HG02973 (cell line): ENCODE results near the gene ZNRF4.

Experiments
- ATAC-seq: cut with Tn5 transposase; IDR thresholded peaks from one replicate; pipeline ENCODE4 v1.9.1; 2021; ENCODE audit warnings: moderate library complexity; ENCODE audit not compliant: unreplicated experiment

Gene ZNRF4

GRCh38 chr19:5439452-5439851, 15.8 kb upstream of the ZNRF4 start:
- ATAC-seq = no peak

- no peak for ATAC-seq
These were observed 14.9 kb upstream of the ZNRF4 start for GRCh38 chr19:5440299-5440698.

GRCh38 chr19:5443723-5444122, 11.5 kb upstream of the ZNRF4 start:
- no peak for ATAC-seq

- ATAC-seq = no peak
These were observed 10.8 kb upstream of the ZNRF4 start for GRCh38 chr19:5444431-5444830.

GRCh38 chr19:5445071-5445470, 10.1 kb upstream of the ZNRF4 start:
- ATAC-seq = no peak

- no peak for ATAC-seq
These were observed 9.6 kb upstream of the ZNRF4 start for GRCh38 chr19:5445561-5446055.

- ATAC-seq = no peak
These were observed 7.4 kb upstream of the ZNRF4 start for GRCh38 chr19:5447700-5448311.

- no peak for ATAC-seq
These were observed 6.8 kb upstream of the ZNRF4 start for GRCh38 chr19:5448374-5448773.

- no peak for ATAC-seq
These were observed 4.6 kb upstream of the ZNRF4 start for GRCh38 chr19:5450482-5451126.

- no peak for ATAC-seq
These were observed 3.7 kb upstream of the ZNRF4 start for GRCh38 chr19:5451494-5451893.

GRCh38 chr19:5452594-5453565, 2.3 kb upstream of the ZNRF4 start:
- ATAC-seq = no peak

GRCh38 chr19:5454743-5455142, 474 bp upstream of the ZNRF4 start:
- no peak for ATAC-seq

GRCh38 chr19:5456130-5456840, 1.1 kb downstream of the ZNRF4 start:
- no peak for ATAC-seq

- ATAC-seq = no peak
These were observed 1.6 kb downstream of the ZNRF4 start for GRCh38 chr19:5456841-5457200.

- ATAC-seq = no peak
These were observed 2.5 kb downstream of the ZNRF4 start for GRCh38 chr19:5457709-5458108.

GRCh38 chr19:5458420-5458819, 3.2 kb downstream of the ZNRF4 start:
- ATAC-seq = no peak

GRCh38 chr19:5459360-5459759, 4.1 kb downstream of the ZNRF4 start:
- no peak for ATAC-seq

GRCh38 chr19:5460748-5461147, 5.5 kb downstream of the ZNRF4 start:
- ATAC-seq = no peak

GRCh38 chr19:5463959-5464358, 8.7 kb downstream of the ZNRF4 start:
- ATAC-seq = no peak

- no peak for ATAC-seq
These were observed 10.9 kb downstream of the ZNRF4 start for GRCh38 chr19:5466072-5466471.

- no peak for ATAC-seq
These were observed 11.6 kb downstream of the ZNRF4 start for GRCh38 chr19:5466814-5467291.
